ENCODE results near the gene BORCS8.
A peak's percentile ranks its signal among the peaks of the same experiment; 100 is the strongest.

DNA sequence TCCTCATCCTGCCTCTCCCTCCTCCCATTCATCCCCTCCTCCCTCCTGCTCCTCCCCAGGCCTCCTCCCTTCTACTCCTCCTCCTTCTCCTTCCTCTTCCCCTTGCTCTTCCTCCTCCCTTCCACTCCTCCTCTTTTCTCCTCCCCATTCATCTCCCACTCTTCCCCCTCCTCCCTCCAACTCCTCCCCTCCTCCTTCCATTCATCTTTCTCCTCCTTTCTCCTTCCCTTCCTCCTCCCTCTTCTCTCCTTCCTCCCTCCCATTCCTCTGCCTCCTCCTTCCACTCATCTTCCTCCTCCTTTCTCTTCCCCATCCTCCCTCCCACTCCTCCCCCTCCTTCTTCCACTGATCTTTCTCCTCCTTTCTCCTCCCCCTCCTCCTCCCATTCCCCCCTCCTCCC is 47.7 kb upstream of the BORCS8 start:
- TF ChIP-seq NONO (IDR thresholded peaks at IDR 0.05) (no peak), NONO (CRISPR knock-in tag; conservative IDR thresholded peaks at IDR 0.05) (no peak), NBN (conservative IDR thresholded peaks at IDR 0.05) (0 out of 2 replicates have a peak, but pooled peaks have one; percentile 59)
